Measurements from ENCODE around the gene OR2B3.

OR2B3 gene

DNA sequence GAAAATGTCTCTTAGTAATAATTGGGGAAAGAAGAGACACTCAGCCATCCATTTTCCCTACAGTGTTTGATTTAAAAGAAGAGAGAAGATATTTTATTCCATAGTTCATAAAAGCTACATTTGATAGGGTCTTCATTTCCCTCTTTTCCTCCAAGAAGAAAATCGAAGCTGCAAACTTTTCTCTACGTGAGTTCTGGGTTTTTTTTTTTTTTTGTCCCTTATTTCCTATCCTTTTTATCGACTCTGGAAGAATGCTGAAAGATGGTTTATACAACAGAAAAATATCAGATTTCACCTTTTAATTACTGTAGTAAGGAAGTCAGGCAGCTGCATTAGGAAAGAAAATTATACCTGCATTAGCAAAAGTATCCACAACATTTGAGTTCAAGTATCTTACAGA is 12.1 kb upstream of the OR2B3 start, which contains the start of gene OR2J1:
Gene OR2J1 (plus strand): TSS at position 301 of the 400 bp plus-strand sequence. CDS start 1,453 bp downstream, outside the sequence.
- H3K4me3 ChIP-seq: no peak within 1 kb of the TSS
- H3K27ac ChIP-seq: no peak within 1 kb of the TSS
- no peak for DNase-seq (ENCODE audit: low spot score)
- TF ChIP-seq CTCF (IDR thresholded peaks at IDR 0.05): no peak

DNA sequence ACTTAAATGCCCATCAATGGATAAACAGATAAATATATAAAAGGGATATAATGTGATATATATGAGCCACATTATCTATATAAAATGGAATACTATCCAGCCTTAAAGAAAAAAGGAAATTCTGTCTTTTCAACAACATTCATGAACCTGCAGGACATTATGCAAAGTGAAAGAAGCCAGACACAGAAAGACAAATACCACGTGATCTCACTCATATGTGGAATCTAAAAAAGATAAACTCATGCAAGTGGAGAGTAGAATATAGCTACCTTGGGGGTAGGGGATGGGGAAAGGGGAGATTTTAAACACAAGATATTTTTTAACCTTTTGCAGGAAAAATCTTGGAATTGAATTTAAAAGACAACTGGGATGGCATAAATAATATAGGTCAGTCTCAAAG is 10.7 kb upstream of the OR2B3 start:
- Histone ChIP-seq H3K27ac (no peak overlapping the region), H3K4me3 (no peak overlapping the region)
- no peak for DNase-seq (ENCODE audit: low spot score)
- no peak for TF ChIP-seq CTCF (IDR thresholded peaks at IDR 0.05)

- no peak overlapping the region for H3K27ac ChIP-seq
- no peak for DNase-seq (ENCODE audit: low spot score)
- TF ChIP-seq CTCF (IDR thresholded peaks at IDR 0.05): no peak
- no peak overlapping the region for H3K4me3 ChIP-seq
These were observed 5.8 kb upstream of the OR2B3 start for GRCh38 chr6:29092957-29093356.

- DNase-seq (ENCODE audit: low spot score): no peak
- Histone ChIP-seq H3K27ac (no peak overlapping the region), H3K4me3 (no peak overlapping the region)
- TF ChIP-seq CTCF (IDR thresholded peaks at IDR 0.05): no peak
These were observed 4.7 kb downstream of the OR2B3 start for GRCh38 chr6:29082457-29082856.

DNA sequence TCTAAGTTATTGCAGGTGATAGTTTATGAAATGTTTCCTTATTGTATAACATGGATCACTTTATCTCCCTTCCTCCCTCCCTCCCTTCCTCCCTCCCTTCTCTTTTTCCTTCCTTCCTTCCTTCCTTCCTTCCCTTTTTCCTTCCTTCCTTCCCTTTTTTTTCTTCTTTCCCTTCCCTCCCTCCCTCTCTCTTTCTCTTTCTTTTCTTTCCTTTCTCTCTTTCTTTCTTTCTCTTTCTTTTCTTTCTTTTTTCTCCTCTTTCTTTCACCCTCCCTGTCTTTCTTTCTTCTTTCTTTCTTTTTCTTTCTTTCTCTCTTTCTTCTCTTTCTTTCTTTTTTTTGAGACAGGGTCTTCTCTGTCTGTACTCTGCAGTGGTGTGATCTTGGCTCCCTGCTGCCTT is 5.8 kb downstream of the OR2B3 start:
- no peak for TF ChIP-seq CTCF (IDR thresholded peaks at IDR 0.05)
- H3K27ac ChIP-seq: no peak overlapping the region
- no peak for DNase-seq (ENCODE audit: low spot score)
- no peak overlapping the region for H3K4me3 ChIP-seq

DNA sequence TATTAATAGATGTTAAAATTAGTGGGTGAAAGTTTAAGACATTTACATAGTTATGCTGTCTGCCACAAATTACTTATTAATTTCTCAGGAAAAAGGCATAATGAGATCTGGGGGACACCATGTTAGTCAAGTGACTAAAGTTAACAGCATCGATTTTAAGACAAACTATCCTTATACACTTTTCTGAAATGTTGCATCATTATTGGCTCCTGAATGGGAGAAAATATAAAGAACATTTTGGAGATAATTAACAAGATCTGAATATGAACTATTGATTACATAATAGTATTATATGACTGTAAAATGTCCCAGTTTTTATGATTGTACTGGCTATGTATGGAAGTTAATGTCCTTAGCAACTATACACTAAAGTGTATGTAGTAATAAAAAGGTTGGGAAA is 7.9 kb downstream of the OR2B3 start:
- DNase-seq (ENCODE audit: low spot score): no peak
- Histone ChIP-seq H3K27ac (no peak overlapping the region), H3K4me3 (no peak overlapping the region)
- no peak for TF ChIP-seq CTCF (IDR thresholded peaks at IDR 0.05)

DNA sequence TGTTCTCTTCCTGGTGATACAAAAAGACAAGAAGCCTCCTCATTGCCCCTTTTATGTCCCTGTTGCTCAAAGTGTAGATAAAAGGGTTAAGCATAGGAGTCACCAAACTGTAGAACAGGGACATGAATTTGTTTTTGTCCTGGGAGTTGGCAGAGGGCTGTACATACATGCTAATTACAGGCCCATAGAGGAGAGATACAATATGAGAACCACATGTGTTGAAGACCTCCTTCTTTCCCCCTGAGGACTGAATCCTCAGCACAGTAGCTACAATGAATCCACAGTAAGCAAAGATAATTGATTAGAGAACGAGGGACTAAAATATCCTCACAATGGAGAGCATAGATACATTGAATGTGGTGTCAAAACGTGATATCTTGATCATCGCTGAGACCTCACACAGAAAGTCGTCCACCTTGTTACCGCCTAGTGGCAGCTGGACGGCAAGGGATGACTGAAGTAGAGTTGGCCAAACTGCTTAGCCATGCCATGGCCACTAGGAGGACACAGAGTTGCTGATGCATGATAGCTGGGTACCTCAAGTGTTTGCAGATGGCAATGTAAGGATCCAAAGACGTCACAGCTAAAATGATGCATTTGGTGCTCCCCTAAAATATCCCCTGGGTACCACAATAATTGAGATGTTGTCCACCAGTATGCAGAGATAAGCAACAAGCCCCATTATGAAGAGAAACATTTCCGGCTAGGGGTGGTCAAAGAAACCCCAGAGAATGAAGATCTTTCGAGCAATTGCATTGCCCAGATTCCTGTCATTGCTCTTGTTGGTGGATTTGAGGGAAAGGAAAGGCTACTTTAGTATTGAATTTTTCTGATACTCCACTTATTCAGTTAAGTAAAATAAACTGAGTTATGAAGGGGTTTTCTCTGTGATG is 15.0 kb downstream of the OR2B3 start:
- Histone ChIP-seq H3K27ac (no peak overlapping the region), H3K4me3 (no peak overlapping the region)
- DNase-seq (ENCODE audit: low spot score): no peak
- TF ChIP-seq CTCF (IDR thresholded peaks at IDR 0.05): no peak
